Retinal pigment epithelial cell (primary cell): ENCODE data around the gene UGP2.
"Not testable (repeated sequence)": the region's sequence is repeated elsewhere in the genome, so short reads cannot be mapped to it uniquely, and the experiment has no call there.

Experiments
- DNase-seq: peaks from one replicate; pipeline ENCODE4 v3.0.0-alpha.2; 2010; ENCODE audit warnings: low read depth
- H3K4me3 ChIP-seq: 2 replicates; pipeline ENCODE4 v1.5.1; 2011; ENCODE audit warnings: mild to moderate bottlenecking, low read length, control low read depth, moderate library complexity
- TF ChIP-seq, protein P1 (sequence below): conservative IDR thresholded peaks from 2 replicates; pipeline ENCODE4 v1.5.1; 2011; ENCODE audit warnings: low read depth, low read length, control low read depth, inconsistent platforms

Gene UGP2

GRCh38 chr2:63811063-63811462 lies 30.6 kb upstream of the UGP2 start:
- no peak overlapping the region for H3K4me3 ChIP-seq
- TF ChIP-seq, protein P1, sequence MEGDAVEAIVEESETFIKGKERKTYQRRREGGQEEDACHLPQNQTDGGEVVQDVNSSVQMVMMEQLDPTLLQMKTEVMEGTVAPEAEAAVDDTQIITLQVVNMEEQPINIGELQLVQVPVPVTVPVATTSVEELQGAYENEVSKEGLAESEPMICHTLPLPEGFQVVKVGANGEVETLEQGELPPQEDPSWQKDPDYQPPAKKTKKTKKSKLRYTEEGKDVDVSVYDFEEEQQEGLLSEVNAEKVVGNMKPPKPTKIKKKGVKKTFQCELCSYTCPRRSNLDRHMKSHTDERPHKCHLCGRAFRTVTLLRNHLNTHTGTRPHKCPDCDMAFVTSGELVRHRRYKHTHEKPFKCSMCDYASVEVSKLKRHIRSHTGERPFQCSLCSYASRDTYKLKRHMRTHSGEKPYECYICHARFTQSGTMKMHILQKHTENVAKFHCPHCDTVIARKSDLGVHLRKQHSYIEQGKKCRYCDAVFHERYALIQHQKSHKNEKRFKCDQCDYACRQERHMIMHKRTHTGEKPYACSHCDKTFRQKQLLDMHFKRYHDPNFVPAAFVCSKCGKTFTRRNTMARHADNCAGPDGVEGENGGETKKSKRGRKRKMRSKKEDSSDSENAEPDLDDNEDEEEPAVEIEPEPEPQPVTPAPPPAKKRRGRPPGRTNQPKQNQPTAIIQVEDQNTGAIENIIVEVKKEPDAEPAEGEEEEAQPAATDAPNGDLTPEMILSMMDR: no peak
- no peak for DNase-seq

DNA sequence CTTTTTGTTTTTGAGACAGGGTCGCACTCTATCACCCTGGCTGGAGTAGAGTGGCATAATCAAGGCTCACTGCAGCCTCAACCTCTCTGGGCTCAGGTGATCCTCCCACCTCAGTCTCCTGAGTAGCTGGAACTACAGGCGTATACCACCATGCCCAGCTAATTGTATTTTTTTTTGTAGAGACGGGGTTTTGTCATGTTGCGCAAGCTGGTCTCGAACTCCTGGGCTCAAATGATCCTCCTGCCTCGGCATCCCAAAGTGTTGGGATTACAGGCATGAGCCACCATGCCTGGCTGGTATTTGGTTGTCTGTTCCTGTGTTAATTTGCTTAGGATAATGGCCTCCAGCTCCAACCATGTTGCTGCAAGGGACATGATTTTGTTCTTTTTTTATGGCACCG lies 29.8 kb upstream of the UGP2 start:
- not testable (repeated sequence) for H3K4me3 ChIP-seq, DNase-seq

GRCh38 chr2:63814114-63814513 lies 27.6 kb upstream of the UGP2 start:
- TF ChIP-seq, protein P1: no peak
- H3K4me3 ChIP-seq: no peak overlapping the region
- no peak for DNase-seq

- TF ChIP-seq, protein P1: no peak
- no peak for DNase-seq
Measured at GRCh38 chr2:63817382-63817781, 24.3 kb upstream of the UGP2 start.

DNA sequence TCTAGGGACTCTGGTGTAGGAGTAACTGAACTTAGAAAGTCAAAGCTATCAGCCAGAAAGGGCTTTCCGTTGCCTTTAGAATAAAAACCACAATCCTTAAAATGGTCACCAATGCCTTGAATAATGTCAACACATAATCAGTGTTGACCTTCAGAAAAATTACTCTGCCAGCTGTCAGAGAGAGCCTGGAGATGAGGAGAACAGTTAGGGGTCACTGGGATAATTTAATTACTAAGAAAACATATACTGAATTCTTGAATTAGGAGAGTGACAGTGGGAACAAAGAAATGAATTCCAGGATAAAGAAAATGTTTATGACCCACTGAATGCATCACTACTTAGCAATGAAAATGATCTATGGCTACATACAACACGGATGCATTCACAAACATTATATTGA lies 23.4 kb upstream of the UGP2 start:
- no peak overlapping the region for H3K4me3 ChIP-seq
- no peak for DNase-seq
- TF ChIP-seq, protein P1: no peak

More at GRCh38 chr2:63817382-63817781, 24.3 kb upstream of the UGP2 start:
- H3K4me3 ChIP-seq: no peak overlapping the region

- no peak for DNase-seq
- no peak overlapping the region for H3K4me3 ChIP-seq
- TF ChIP-seq, protein P1: no peak
Measured at GRCh38 chr2:63819256-63819655, 22.4 kb upstream of the UGP2 start.

DNA sequence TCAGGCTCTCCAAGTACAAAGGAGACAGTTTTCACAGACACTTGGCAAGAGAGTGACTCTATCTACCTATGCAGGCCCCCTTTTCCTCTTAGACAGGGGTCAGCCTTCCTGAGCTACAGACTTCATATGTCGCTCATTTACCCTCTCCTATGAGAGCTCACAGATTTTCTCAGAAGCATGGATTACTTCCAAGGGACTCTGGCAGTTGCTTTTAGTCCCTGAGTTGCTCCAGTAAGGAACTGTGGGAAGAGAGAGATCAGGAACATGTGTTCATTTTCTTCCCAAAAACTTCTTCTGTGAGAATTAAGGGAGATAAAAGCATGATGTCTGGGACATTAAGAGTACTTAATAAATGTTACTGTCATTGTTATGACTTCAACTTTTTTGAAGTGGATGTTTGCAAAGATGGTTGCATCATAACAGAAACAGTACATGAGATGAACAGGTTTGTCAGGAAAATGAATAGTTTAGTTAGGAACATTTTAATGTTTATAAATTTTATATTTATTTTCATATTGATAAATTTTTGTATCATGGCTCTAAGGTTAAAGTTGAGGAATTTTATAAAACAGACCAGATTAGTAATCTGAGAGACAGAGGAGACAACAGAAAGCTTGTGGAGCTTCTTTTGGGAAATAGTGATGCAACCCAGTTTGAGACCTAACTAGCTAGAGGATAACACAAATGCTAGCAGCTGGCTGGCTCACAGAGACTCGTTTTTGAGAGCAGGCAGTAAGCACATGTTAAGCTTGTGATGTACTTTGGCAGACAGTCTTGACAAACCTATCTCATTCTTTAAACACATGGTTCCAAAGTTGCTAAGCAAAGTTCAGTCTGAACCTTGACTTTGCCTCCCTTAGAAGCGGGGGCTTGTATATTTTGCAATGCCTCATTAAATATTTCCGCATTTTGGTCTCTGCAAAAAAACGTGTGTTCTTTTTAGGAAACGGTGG lies 21.7 kb upstream of the UGP2 start:
- no peak overlapping the region for H3K4me3 ChIP-seq
- DNase-seq: peak; percentile 4
- TF ChIP-seq, protein P1: no peak
